HG03196 (cell line): ENCODE measurements around the gene PLA2G6.
"Not testable (repeated sequence)": the region's sequence is repeated elsewhere in the genome, so short reads cannot be mapped to it uniquely, and the experiment has no call there.

ENCODE experiments used
- ATAC-seq: cut with Tn5 transposase; IDR thresholded peaks from one replicate; pipeline ENCODE4 v1.9.1; 2021; ENCODE audit not compliant: unreplicated experiment

Gene PLA2G6

DNA sequence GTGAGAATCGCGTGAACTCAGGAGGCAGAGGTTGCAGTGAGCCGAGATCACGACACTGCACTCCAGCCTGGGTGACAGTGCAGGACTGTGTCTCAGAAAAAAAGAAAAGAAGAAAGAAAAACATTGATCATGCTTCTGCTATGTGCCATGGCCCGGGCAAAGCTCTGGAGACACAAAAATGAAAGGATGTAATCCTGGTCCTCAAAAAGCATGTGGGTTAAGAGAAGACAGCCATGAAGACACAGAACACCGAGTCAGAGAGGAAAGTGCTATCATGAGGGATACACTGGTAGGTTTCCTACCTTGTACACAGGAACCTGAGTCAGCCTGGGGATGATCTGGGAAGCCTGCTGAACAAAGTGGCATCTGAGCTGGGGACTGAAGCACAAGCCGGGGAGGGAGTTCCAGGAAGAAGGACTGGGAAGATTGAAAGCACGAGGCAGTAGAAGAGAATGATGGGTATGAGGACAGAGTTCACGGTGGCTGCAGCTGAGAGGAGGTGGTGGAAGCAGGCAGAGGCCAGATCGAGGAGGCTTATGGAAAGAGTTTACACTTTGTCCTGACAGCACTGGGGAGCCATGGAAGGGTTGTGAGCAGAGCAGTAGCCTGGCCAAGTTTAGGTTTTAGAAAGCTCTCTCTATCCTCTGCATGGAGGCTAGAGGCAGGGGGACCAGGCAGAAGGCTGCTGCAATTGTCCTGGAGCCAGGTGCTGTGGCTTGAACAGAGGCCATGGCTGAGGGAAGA is 10.3 kb upstream of the PLA2G6 start:
- no peak for ATAC-seq

DNA sequence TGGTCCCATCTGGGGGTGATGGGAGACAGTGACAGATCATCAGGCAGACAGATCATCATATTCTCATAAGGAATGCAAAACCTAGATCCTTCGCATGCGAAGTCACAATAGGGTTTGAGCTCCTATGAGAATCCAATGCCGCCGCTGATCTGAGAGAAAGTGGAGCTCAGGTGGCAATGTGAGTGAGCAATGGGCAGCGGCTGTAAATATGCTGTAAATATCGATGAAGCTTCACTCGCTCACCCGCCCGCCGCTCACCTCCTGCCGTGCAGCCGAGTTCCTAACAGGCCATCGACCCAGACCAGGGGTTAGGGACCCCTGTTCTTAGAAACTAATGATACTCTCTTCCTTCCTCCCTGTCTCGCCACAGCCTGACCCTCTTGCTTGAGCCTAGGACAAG is 9.4 kb upstream of the PLA2G6 start:
- no peak for ATAC-seq

DNA sequence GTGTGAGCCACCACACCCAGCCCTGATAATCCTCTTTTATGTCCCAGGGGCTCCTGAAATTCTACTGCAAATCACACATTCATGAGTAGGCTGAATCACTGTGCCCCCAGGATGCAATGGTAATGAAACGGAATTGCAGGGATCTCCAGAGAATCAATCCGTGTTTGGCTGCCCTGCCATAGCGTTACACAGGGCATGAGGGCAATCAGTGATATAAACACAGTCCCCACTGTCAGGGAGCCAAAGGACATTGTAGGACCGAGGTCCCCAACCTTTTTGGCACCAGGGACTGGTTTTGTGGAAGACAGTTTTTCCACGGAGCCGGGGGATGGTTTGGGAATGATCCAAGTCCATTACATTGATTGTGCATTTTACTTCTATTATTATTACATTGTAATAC is 9.0 kb upstream of the PLA2G6 start:
- ATAC-seq, result no peak

DNA sequence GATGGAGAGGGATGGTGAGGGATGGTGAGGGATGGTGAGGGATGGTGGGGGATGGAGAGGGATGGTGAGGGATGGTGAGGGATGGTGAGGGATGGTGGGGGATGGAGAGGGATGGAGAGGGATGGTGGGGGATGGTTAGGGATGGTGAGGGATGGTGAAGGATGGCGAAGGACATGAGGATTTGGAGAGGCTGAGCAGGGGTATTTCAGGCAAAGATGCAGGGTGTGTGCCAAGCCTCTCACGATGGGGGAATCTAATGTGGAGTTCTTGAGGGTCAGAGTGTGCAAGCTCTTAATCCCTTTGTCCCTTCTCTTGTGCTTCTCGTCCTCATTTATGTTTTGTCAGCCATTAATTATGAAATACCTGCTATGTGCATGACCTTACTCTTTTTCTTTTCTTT is 7.5 kb upstream of the PLA2G6 start:
- no peak for ATAC-seq

DNA sequence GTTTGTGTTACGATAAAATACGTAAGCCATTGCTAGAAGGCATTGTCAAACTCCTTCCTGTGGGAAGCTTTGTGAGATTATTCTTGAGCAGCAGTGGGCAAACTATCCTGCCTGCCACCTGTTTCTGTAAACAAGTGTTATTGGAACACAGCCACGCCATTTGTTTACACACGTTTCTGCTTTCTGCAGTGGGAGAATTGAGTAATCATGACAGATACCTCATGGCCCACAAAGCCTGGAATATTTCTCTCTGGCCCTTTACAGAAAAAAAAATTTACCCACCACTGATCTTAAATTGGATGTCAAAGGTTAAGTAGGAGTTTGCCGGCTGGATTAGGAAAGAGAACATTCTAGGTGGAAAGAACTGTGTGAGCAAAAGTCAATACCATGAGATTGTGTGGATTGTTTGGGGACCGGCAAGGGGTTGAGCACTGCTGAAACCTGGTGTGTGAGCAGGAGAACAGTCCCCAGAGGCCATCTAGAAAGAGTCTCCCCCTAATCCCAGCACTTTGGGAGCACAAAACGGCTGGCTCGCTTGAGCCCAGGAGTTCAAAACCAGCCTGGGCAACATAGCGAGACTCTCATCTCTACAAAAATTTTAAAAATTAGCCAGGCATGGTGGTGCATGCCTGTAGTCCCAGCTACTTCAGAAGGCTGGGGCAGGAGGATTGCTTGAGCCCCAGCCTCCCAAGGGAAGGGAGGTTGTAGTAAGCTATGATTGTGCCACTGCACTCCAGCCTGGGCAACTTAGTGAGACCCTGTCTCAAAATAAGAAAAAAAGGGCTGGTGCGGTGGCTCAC is 6.0 kb upstream of the PLA2G6 start:
- no peak for ATAC-seq

DNA sequence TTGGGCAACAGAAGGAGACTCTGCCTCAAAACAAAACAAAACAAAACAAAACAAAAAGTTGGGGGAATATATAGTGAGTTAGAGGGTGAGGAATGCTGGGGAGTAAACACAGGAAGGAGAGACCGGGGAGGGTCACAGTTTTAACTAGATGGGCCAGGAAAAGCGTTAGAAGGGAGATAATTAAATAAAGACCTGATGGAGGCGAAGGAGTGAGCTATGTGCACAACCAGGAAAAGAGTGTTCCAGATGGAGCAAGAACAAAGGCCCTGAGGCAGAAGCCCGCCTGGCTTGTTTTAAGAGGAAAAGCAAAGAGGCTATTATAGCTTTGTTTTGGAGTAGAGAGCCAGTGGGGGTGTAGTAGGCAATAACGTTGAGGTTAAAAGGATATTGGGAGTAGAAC is 4.8 kb upstream of the PLA2G6 start:
- ATAC-seq, result no peak

DNA sequence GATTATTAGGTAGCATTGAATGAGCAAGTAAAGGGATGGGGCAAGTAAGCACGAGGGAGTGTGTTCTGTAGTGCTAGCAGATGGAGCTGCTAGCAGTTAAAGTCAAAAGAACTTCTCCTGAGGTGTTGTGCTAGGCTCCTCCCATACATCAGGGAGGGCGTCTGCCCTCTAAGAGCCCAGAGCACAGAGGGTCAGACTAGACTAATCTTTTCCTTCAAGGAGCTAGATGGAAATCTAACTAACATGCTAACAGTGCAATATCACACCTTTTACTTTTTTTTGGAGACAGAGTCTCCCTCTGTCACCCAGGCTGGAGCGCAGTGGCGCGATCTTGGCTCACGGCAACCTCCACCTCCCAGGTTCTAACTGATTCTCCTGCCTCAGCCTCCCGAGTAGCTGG is 3.2 kb upstream of the PLA2G6 start:
- ATAC-seq, result no peak

DNA sequence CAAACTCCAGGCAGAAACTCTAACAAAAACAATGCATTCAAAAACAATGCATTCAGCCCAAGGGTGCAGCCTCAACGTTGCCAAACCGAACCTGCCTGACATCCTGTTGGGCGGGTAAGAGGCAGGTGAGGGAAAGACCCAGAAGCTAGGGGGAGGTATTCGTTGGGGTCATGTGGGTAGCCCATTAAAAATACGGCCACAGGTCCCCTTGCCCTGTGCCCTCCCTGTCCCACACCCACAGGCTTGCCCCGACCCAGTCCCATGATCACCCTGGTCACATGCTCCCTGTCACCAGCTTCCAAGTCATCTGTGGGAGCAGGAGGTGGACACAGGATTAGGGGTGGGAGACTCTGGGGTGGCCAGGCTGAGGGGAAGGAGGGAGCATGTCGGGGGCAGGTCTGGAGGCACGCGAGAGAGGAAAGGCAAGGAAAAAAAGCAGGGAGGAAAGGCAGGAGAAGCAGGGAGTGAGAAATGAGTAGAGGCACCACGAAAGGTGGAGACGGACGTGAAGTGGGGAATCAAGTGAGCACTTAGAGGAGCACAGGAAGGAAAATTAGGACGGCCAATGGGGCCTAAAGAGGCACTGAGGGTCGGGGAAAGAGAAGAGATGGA is 683 bp downstream of the PLA2G6 start:
- no peak for ATAC-seq

DNA sequence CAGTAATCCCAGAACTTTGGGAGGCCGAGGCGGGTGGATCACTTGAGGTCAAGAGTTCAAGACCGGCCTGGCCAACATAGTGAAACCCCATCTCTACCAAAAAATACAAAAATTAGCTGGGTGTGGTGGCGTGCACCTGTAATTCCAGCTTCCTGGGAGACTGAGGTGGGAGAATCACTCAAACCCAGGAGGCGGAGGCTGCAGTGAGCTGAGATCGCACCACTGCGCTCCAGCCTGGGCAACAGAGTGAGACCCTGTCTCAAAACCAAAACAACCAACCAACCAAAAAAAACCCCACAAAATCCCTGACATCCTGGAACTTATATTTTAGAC is 3.1 kb downstream of the PLA2G6 start:
- not testable (repeated sequence) for ATAC-seq

DNA sequence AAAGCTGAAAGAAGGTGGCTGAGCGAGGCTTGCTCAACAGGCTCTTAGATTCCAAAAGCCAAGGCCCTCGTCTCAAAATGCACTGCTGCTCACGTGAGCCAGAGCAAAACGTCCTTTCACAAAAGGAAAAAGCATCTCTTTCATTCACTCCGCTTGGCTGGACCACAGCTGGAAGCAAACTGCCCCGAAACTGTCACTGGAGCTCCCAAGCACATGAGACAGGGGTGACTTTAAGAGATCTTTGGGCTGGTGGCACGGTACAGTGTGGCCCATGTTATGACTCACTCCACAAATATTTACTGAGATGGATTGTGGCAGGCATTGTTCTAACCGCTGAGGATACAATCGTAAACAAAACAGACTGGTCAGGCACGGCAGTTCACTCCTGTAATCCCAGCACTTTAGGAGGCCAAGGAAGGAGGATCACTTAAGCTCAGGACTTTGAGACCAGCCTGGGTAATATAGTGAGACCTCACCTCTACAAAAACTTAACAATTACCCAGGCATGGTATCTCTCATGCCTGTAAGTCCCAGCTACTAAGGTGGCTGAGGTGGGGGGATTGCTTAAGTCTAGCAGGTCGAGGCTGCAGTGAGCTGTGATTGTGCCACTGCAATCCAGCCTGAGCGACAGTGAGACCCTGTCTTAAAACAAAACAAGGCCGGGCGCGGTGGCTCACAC is 3.6 kb downstream of the PLA2G6 start:
- no peak for ATAC-seq

DNA sequence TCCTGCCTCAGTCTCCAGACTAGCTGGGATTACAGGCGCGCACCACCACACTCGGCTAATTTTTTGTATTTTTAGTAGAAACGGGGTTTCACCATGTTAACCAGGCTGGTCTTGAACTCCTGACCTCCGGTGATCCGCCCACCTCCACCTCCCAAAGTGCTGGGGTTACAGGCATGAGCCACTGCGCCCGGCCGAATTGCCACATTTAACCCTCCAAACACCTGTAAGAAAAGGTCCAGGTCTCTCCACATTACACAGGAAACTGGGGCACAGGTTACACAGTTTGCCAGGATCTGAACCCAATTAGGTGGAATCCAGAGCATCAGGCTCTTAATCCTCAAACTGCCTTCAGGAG is 4.1 kb downstream of the PLA2G6 start:
- not testable (repeated sequence) for ATAC-seq

DNA sequence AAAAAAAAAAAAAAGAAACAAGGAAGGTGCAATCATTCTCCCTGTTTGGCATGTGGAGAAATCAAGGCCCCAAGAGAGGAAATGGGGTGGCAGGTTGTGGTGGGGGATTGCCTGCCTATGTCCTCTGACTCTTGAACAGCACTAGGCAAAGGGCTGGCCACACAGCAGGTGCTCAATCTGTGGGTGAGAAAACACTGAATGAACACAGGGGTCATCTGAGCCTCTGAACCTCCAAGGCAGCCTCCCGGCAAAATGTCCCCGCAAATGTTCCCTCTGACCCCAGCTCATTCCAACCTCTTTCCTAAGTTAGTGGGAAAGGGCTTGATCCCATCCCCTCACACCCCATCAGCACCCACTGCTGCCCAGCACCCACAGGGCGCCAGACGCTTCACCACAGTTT is 4.6 kb downstream of the PLA2G6 start:
- no peak for ATAC-seq

DNA sequence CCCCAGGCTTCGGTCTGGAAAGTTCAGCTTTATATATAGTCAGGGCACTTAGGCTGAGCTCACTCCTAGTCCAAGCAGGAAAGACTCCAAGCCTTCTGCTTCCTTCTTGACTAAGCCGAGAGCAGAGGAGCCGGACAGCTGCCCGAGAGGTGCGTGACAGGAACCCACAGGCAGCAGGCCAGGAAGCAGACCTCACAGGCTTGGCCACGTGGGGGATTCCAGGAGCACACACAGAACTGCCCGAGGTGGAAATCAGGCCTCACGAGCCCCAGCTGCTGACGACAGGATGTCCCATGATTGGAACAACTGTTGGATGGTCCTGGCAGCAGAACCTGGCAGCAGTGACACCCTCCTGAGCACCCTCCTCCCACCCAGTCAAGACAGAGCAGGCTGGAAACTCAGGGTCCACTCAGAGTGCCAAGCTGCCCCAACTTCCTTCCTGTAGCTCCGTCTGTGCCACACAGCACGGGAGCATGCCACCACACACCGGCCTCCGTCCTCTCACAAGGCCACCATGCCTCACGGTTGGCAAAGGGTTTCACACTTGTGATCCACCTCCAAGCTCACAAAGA is 5.4 kb downstream of the PLA2G6 start:
- no peak for ATAC-seq

DNA sequence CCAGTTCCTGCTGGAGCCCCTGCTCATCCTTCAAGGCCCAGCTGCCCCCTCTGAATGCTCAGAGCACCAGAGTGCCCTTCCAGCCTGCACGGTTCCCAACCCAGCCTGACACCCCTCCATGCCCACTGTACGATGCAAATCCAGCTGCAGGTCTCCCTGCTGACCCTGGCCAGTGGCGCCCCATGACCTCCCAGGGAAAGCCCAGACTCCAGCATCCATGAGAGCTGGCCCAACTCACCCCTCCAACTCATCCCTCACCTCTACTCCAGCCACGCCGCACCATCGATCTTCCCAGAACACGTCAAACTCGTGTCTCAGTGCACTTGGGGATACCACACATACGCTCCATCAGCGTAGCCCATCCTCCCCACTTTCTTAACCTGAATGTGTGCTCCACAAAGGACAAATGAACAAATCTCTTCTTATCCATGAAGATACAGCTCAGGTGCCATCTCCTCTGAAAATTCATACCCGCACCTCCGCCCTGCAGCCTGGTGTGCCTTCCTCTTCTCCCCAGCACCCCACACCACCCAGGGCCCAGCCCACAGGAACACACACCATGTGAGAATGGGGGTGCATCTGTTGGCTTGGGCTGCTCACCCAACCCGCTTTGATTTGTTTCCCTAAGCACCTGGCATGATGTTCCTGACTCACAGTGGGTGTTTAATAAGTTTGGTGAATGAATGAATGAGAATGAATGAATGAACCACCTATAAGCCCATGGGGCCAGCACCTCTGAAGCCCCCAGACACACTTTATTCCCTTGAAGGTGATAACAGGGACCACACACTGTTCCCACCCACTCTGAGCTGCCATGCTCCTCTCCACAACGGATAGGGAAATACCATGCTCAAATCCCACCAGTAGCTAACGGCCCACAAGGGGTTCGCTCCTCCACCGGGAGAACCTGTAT is 6.2 kb downstream of the PLA2G6 start:
- ATAC-seq, result no peak

DNA sequence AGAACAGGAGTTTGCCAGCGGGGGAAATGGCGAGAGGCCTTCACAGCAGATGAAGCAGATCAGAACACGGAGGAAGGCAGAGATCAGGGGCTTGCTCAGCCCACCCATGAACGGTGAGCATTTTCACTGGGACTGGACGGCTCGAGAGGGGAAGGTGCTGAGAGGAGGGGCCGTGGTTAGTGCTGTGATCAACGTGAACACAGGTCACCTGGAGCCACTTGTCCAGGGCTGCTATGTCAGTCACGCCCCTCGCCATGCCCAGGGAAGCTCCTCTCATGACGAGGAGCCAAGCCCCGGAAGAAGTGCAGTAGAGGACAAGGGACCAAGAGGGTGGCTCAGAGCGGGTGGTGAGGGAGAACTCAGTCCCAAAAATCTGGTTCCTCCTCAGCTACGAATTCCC is 7.0 kb downstream of the PLA2G6 start:
- no peak for ATAC-seq

DNA sequence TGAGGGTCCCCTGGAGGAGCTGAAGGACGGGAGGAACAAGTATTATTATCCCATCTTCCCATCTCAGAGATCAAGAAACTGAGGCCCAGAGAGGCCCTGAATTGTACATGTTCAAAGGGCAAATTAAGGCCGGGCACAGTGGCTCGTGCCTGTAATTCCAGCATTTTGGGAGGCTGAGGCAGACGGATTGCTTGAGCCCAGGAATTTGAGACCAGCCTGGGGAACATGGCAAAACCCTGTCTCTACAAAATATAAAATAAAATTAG is 8.1 kb downstream of the PLA2G6 start:
- ATAC-seq, result no peak

DNA sequence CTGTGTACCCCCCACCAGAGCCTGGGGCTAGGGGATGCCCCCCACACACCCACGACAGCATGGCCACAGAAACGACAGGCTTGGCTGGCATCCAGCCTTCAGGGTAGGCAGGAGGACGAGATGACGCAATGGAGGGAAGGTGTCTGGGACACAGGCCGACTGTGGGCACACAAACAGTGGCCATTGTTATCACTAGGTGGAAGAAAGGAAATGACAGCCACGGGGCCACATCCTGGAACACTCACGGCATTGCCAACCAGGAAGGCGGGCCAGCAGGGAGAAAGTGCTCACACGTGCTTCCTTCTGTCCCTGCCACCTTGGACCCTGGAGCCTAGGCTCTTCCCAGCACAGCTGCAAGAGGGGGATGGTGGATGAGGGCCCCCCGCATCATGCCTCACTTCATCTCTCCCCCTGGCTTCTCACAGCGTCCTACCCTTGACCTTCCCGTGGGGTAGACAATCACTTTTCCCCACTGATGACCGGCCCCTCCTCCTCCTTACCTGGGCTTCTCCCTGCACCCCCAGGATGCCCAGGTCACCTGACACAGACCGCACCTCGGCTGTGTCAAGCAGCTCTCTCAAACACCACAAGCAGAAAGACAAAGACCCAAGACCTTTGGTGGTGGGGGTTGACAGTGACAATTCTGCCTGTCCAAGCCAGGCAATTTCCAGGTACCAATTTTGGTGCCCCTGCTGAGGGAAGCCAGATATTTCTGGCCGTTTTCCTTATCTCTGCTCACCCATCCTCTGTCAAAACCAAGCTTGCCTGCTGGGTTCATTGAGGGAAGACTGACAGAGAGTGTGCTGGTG is 8.6 kb downstream of the PLA2G6 start:
- ATAC-seq, result no peak

DNA sequence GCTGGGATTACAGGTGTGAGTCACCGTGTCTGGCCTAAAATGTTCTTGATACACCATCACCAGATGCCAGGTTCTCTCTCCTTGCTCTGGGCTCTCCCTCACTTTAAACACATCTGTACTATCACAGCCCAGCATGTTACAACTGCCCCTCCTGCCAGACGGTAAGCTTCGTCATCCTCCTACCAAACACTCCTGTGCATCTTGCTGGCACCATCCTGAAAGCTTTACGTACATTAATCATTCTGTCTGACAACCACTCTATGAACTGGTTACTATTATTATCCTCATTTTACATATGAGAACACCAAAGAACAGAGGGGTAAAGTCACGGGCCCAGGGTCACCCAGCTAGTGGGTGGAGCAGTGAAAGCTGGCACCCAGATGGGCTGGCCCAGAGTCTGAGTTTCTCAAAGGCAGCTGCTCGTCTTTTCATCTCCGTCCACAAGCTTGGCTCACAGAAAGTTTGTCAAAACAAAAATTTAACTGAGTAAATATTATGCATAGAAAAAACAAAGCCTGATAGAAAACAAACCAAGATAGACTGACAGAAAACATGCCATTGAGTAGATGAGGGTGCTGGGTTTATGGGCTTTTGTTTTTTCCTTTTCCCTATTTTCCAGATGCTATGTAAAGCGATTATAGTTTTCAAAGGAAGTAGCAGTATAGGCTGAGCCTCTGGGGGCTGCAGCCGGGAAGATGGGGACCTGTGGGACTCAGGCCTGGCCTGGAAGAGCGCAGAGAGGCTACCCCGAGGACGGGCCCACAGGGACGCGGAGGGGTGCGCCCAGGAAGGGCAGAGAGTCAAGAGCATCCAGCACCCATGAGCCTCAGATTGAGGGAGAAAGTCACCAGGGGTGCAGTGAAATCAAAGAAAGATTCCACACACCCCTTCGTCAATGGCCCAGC is 9.5 kb downstream of the PLA2G6 start:
- ATAC-seq, result no peak

DNA sequence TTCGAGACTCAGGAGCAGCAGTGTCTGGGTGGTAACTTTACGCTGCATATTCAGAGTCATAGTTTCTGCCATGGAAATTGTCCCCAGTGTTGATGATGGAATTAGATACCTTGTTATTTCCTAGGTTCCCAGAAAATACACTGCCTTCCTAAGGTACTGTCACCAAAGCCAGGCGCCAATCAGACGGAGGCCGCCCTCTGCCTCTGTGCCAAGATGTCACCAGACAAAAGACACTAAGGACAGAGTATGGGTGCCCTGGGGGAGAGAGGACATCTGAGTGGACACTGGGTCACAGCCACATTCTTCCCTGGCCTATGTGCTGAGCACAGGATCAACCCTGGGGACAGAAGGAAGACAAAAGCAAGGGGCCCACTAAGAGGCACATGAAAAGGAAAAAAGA is 11.2 kb downstream of the PLA2G6 start:
- ATAC-seq, result no peak
